HG03565 (cell line): Measurements from ENCODE around the gene TOMM40.
"Not testable (repeated sequence)": the region's sequence is repeated elsewhere in the genome, so short reads cannot be mapped to it uniquely, and the experiment has no call there.

Experiments used
- ATAC-seq: cut with Tn5 transposase; IDR thresholded peaks from one replicate; pipeline ENCODE4 v1.9.1; 2021; ENCODE audit warnings: mild to moderate bottlenecking, moderate library complexity; ENCODE audit not compliant: unreplicated experiment

The TOMM40 gene

DNA sequence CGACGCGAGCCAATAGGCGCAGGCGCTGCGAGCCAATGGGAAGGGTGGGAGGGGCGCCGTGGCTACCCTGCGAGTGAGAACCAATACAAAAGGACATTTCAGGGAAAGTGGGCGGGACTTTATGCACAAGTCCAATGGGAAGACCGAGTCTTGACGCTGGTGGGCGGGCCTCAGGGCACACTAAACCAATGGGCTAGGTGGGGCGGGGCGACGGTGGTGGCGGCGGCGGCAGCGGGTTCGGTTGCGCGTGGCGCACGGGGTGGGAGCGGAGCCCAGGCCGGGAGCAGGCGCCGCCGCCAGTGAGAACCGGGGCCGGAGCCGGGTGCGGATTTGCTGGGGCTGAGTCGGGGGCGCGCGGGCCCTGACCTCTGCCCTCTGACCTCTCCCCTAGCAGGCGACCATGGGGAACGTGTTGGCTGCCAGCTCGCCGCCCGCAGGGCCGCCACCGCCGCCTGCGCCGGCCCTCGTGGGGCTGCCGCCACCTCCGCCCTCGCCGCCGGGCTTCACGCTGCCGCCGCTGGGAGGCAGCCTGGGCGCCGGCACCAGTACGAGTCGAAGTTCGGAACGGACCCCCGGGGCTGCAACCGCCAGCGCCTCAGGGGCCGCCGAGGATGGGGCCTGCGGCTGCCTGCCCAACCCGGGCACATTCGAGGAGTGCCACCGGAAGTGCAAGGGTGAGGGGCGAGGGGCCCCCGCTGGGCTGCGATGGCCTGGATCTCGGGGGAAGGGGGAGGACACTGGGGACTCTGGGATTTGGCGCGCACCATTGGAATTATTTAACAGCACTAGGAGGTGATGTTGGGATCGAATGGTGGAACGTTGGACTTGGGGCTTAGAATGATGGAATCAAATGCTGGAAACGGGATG is at the start of gene TOMM40:
Gene TOMM40, plus strand, starts transcription at position 239 of the 867 bp plus-strand sequence. Its CDS starts 162 bp downstream, at position 401.
- ATAC-seq = no peak

DNA sequence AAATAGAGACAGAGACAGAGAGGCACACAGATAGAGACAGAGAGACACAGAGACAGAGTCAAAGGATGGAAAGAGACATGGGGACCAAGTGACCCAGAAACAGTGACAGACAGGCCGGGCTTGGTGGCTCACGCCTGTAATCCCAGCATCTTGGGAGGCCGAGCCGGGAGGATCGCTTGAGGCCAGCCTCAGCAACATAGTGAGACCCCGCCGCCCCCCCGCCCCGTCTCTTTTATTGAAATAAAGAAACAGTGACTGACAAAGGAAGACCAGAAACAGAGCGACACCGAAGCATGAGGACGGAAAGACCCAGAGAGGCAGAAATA is 45.8 kb upstream of the TOMM40 start:
- no peak for ATAC-seq

DNA sequence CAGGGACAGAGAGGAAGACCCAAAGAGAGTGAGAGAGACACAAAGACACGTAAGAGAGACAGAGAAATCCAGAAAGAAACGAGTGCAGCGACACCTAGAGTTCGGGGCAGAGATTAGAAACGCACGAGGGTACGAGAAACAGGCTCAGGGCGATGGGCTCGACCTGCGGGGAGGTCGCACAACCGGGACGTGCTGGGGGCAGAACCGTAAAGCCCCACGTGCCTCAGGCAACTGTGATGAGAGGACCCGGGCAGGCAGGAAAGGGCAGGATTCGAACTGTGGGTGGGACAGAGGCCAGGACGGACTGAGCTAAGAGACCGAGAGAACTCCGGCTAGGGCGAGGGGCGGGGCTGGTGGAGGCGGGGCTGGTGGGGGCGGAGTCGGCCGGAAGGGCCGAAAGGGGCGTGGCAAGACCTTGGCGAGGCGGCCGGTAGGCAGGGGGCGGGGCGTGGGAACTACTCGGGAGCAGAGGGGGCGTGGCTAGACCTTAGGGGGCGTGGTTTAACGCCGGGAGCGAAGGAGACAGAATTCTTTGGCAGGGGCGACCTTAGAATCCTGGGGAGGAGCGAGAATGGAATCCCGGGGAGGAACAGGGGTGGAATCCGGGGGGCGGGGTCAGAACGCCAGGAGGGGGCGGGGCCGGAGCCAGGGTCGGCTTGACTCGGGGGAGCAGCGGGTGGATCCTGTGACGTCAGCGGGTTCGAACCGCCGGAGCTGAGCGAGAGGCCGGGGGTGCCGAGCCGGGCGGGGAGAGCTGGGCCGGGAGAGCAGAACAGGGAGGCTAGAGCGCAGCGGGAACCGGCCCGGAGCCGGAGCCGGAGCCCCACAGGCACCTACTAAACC is 45.2 kb upstream of the TOMM40 start, which contains the start of gene NECTIN2:
Gene NECTIN2, plus strand, starts transcription at position 686 of the 843 bp plus-strand sequence. CDS start 229 bp downstream, outside the sequence.
- ATAC-seq = no peak

DNA sequence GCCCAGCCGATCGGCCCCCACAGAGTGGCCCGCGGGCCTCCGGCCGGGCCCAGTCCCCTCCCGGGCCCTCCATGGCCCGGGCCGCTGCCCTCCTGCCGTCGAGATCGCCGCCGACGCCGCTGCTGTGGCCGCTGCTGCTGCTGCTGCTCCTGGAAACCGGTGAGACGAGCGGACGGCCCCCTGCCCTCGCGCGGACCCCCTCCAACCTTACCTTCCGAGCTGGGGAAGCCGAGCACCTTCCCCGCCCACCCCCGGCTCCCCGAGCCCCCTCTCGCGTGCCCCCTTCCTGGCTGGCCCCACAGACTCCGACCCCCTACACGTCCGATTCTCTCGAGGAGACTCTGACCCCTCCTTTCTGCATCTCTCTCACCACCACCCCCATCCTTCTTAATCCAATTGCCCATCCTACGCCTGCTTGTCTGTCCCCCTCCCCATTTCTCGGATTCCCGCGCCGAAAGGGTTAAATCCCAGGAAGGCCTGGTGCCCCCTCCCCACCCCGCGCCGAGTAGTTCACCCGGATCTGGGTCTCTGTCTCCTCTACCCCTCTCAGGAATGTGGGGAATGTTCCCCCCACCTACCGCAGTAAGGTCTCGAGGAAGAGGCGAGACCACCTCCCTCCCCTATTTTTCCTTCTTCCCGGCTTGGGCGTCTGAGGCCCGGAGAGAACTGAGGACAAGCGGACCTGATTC is 44.5 kb upstream of the TOMM40 start:
- ATAC-seq = no peak

DNA sequence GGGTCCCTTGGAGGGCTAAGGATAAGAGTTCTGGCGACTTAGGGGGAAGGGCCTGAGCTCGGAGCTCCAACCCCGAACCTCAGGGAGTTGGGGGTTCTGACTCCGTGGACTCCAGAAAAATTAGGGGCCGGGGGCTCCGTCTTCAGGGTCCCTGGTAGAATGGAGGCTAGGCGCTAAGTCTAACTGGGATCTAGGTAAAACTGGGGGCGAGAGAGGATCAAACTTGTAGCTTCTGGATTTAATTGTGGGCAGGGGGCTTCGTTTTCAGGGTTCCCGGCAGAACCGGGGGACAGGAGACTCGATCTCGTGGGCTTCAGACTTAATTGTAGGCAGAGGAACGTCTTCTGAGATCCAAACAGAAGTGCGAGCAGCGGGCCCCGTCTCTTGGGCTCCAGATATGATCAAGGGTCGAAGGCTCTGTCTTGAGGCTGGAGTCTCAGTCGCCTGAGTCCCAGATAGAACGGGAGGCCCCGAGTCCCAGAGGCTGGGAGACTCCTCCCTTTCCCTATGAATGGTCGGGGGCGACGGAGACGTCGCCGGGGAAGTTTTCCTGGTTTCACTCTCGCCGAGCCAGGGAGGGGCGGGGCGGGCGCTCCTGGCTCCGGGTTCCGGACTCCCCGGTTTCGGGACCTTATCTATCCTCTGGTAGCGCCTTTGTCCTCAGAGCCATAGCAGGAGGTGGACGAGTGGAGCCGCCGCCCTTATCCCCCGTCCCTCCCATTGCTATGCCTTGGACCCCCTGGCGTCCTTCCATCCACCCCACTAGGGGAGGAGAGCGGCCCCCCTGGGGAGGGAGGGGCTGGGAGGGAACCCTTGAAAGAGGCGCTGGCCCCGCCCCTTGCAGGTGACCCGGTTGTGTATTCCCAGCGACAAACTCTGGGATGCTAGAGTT is 43.7 kb upstream of the TOMM40 start:
- ATAC-seq = no peak

DNA sequence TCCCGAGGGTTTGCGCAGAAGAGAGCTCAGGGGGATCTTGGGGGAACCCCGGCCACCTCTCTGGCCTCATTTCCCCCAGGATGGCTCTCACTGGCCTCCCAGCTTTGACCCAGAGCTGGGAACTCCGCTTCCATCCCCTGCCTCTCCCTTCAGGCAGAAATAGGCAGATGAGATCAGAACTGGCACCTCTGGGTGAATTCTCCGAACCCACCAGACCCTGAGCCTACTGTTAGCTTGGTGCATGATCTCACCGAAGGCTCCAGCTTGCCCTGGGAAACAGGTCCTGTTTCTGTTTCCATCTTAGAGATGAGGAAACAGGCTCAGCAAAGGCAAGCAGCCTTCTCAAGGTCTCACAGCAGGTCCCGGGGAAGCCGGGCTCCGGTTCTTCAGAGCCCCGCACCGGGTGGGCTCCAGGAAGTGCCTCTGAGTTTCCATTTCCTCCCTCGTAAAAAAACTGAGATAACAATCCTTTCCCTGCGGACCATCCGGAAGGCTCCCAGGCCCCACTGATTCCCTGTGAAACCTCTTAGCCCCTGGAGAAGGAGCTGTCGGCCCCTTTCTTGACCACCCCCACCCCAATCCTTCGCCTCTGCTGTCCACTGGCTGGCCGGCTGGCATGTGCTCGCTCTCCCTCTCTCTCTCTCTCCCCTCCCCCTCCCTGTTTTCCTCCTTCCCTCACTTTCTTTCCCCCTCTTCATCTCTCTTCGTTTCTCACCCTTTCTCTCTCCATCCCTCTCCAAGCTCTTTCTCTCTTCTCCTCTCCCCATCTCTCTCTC is 42.8 kb upstream of the TOMM40 start:
- no peak for ATAC-seq

DNA sequence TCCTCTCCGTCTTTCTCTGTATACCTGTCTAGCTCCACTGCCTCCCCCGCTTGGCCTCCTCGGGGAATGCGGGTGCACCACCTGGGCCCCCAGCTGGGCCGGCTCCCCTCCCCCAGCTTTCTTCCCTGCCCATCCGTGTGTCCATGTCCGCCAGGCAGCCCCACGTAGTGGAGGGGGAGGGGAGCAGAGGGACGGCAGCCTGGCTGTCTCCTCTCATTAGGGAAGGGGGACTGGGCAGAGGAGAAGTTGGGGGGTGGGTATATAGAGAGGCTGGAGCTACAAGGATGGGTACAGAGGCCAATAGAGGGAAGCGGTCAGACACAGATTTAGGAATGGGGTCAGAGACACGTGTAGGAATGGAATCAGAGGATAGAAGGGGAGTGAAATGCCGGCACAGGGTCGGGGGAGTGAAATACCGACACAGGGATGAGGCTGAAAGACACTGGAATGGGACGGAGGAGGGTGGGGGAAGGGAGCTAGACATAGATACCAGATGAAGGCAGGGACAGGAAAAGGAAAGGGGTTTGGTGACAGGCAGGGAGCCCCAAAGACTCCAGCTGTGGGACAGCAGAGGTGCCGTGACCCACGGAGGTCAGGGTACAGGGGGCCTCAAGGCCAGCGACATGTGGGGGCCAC is 42.1 kb upstream of the TOMM40 start:
- no peak for ATAC-seq

DNA sequence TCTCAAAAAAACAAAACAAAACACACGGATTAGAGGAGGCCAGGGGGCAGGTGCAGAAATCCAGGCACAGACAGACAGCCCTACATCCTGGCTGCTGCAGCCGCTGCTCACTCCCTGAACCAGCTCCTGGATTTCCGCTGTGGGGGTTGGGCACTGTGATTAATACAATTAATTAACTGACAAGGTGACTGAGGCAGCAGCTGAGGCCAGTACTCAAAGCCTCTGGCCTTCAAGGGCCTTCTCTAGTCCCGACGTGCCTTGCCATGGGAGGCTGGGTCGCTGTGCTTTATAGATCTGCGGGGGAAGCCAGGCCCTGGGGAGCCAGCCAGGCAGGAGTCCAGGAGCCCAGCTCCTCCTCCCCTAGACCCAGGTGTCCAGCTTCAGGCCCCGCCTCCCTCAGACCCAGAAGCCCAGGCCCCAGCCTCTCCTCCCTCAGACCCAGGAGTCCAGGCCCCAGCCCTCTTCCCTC is 40.4 kb upstream of the TOMM40 start:
- no peak for ATAC-seq

DNA sequence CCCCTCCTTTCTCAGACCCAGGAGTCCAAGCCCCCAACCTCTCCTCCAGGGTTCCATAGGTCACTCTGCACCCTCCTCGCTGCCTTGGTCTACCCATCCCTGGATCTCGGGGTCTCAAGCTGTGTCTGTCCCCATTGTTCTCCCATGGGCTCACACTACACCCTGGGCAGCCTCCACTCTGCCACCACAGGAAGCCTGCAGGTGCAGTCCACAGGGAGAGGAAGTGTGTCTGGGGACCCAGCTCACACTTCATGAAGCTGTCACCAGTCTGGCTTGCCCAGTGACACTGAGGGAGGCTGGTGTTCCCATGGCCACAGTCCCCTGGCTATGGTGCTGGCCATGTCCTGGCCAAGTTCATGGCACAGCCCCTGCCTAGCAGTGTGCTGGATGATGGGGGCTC is 39.6 kb upstream of the TOMM40 start:
- no peak for ATAC-seq

DNA sequence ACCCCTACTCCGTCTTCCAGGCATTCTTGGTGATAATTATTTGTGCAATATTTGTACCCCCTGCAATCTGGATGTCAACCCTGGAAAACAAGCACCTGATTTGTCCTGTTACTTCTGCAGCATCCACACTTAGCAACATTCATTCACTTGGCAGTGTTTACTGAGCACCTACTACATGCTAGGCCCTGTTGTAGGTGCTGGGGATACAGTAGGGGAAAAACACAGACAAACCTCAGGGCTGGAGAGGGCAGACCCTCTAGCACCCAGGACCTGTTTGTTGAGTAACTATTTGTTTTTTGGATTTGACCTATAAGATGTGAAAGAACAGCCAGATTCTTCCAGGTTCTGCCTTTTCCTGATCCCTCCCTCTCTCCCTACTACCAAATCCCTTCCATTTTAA is 35.4 kb upstream of the TOMM40 start:
- ATAC-seq = no peak

DNA sequence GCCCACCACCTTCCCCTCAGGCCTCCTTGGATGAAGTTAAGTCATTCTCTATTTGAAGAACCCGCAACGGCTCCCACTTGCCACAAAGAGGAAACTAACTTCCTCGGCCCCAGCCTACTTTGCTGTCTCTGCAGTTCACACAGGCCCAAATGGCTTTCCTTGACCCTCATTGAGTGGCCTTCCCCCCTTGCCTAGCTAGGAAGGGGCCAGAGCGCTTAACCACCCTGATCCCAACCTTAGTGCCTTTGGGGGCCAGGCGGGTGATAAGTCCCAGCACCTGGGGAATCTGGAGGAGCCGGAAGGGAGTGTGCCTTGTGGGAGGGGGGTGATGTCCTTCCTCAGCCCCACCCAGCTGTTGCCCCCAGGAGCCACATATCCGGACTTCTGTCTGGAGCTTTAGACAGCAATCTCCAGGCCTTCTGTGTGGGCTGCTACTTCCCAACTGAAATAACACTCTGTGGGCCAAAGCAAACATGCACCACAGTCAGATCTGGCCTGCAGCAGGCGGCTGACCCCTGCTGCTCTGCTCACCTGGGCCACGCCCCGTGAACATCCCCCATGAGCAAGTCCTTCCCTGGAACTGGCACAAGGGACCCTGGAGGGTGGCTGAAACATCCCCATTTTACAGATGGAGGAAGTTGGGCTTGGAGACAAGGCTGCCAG is 34.5 kb upstream of the TOMM40 start:
- no peak for ATAC-seq

DNA sequence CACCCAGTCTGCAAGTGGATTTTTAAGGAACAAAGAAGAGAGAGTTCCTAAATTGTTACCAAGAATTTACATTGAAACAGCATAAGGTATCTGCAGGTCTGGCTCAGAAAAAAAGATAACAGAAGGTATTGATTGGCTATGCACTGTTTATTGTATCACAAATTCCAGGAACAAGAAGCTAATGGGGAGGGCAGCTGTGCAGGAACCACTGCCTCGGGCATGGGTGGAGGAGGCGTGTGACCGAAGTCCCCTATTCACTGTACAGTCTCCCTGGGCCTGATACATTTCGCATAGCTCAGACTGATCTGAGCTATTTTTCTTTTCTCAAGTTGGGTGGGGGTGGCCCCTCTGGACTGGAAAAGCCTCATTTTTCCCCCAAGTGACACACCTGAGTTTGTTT is 33.2 kb upstream of the TOMM40 start:
- ATAC-seq = no peak

DNA sequence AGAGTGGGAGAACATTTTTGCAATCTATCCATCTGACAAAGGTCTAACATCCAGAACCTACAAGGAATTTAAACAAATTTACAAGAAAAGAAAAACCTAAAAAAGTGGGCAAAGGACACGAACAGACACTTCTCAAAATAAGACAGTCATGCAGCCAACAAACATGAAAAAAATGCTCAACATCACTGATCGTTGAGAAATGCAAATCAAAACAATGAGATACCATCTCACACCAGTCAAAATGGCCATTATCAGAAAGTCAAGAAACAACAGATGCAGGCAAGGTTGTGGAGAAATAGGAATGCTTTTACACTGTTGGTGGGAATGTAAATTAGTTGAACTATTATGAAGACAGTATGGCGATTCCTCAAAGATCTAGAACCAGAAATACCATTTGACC is 29.5 kb upstream of the TOMM40 start:
- not testable (repeated sequence) for ATAC-seq

DNA sequence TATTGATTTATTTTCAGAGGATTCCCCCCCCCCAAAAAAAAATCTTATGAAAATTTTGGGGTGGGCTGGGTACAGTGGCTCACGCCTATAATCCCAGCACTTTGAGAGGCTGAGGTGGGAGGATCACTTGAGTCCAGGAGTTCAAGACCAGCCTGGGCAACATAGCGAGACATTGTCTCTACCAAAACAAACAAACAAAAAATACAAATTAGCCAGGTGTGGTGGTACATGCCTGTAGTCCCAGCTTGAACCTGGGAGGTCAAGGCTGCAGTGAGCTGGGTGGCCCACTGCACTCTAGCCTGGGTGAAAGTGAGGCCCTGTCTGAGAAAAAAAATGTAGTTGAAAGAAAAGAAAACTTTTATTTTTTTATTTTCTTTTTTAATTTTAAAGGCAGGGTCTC is 27.1 kb upstream of the TOMM40 start:
- ATAC-seq = no peak

DNA sequence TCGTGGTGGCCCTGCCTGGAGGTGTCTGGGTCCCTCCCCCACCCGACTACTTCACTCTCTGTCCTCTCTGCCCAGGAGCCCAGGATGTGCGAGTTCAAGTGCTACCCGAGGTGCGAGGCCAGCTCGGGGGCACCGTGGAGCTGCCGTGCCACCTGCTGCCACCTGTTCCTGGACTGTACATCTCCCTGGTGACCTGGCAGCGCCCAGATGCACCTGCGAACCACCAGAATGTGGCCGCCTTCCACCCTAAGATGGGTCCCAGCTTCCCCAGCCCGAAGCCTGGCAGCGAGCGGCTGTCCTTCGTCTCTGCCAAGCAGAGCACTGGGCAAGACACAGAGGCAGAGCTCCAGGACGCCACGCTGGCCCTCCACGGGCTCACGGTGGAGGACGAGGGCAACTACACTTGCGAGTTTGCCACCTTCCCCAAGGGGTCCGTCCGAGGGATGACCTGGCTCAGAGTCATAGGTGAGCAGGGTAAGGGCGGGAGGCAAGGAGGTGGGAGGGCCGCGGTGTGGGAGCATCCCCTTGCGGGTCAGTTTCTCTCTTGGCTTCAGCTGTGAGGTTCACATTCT is 25.8 kb upstream of the TOMM40 start:
- no peak for ATAC-seq

DNA sequence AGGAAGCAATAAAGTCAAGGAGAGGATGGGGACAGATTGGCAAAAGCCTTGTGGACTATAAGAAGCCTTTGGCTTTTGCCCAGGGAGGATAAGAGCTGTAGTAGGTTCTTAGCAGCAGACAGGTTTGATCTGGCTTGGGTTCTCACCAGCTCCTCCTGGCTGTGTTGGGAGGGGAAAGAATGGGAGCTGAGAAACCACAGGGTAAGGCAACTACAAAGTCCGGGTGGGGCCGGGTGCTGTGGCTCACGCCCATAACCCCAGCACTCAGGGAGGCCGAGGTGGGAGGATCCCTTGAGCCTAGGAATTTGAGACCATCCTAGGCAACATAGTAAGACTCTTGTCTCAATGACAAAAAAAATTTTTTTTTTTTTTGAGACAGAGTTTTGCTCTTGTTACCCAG is 24.4 kb upstream of the TOMM40 start:
- no peak for ATAC-seq

DNA sequence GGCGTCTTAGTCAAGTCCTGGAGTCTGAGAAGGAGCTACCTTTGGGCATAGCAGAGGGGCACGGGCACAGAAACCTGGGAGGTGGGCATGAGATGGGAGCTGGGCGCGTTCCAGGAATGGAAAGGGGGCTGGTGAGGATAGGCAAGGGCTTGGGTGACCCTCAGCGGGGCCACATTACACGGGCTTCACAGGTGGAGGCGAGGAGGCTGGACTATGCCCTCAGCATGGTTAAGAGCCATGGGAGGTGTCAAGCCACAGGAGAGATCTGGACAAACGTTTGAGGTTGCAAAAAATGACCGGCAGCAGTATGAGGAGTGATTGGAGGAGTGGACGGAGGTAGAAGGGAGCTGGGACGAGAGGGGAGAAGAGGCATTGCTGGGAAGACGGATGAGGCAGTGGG is 23.5 kb upstream of the TOMM40 start:
- ATAC-seq = no peak
